C4-2B (cell line): Measurements from ENCODE around the gene MAFF.

Source experiments
- CTCF ChIP-seq: fragments of 450-650 bp; conservative IDR thresholded peaks from 2 replicates; pipeline ENCODE4 v1.5.1; 2017; ENCODE audit warnings: mild to moderate bottlenecking
- ZFX ChIP-seq: fragments of 450-650 bp; IDR thresholded peaks from 2 replicates; pipeline ENCODE4 v1.6.1; 2017

DNA sequence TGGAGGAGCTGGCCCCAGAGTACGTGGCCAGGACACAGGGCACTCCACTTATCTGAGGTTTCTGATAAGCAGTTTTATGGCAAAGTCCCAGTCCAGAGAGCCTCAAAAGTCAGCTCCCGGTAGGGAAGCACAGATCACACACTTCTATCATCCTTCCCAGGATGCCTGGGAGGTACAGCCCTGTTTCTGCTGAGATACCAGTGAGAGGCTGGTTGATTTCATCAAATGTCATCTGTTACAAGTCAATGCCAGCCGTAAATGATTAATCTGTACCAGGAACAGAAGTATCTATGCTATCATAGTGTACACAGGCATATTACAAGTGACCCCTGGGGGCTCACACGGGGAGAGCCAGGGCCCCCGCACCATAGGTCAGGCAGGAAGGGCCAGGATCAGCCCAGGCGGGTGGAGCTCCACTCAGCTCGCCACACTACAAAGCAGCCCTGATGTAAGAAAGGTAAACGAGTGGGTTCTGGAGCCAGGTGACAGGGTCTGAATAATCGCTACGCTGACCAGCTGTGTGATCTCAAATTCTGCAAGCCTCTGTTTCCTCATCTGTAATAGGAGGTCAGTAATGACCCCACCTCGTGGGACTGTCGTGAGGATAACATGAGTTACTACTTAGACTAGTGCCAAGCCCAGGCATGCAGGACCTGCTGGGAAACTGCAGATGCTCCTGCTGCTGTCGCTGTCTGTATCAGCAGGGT, 37.8 kb upstream of the MAFF start:
- TF ChIP-seq CTCF (no peak), ZFX (no peak)
